HG03442 (cell line): ENCODE measurements around the gene RGS8.

Source experiments
- ATAC-seq: cut with Tn5 transposase; IDR thresholded peaks from one replicate; pipeline ENCODE4 v1.9.1; 2021; ENCODE audit warnings: mild to moderate bottlenecking, moderate library complexity; ENCODE audit not compliant: unreplicated experiment

RGS8 gene

DNA sequence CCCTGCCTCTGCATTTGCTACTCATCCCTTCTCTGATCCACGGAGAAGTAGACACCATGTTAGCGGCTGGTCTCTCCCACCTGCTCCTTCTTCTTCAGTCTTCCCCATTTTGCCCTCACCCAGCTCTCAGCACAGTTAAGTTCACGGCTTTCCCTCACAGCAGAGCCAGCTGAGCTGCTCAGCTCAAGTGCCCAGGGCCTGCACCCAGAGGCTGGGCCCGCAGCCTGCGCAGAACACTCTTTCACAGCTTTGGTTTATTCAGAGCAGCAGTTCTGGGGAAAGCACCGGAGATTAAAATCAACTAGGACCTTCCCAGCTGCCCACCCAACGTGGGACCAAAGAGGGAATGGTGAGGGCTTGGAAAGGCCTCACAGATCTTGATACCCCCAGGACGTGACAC, 41.9 kb downstream of the RGS8 start:
- no peak for ATAC-seq

DNA sequence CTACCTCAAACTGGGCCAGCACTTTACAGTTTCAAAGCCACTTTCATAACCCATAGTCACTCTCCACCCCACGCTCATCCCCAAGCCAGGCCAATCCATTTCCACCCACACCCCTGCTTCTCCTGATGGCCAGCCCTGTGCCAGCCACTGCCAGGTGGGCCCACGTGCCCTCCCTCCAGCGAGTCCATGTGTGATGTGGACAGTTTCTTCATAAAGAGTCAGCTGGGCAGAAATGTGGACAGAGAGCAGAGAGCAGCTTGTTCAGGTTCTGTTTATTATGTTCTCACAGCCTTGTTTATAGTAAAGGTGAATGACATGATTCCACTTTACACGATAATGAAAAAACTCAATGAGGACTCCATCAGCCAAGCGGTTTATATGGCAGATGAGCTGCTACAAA, 42.8 kb downstream of the RGS8 start:
- no peak for ATAC-seq

- ATAC-seq = no peak
Observed at GRCh38 chr1:182639330-182639729, 45.1 kb downstream of the RGS8 start.

GRCh38 chr1:182637769-182638168, 46.6 kb downstream of the RGS8 start:
- no peak for ATAC-seq

- ATAC-seq = no peak
Observed at GRCh38 chr1:182635871-182636270, 48.5 kb downstream of the RGS8 start.
